ENCODE results near the gene SEPHS1.

SEPHS1 gene

GRCh38 chr10:13356392-13356791 is 8.3 kb upstream of the SEPHS1 start:
- no peaks in the 10 kb centered on the region for H3K36me3 ChIP-seq (ENCODE audit: insufficient read depth, low read depth, low read length)
- H3K4me1 ChIP-seq (ENCODE audit: insufficient read depth, low read length) = peaks cover 21% of the 10 kb centered on the region
- H3K27ac ChIP-seq (ENCODE audit: low read length) = no peak overlapping the region
- H3K9me3 ChIP-seq (ENCODE audit: insufficient read depth, low read depth, low read length) = no peaks in the 10 kb centered on the region
- H3K9ac ChIP-seq (ENCODE audit: low read depth, low read length) = no peak overlapping the region
- H3K4me3 ChIP-seq (ENCODE audit: low read length) = no peak overlapping the region
- H3K27me3 ChIP-seq (ENCODE audit: insufficient read depth, low read length) = peaks cover 7% of the 10 kb centered on the region; the same call in 1 of the 2 replicates

GRCh38 chr10:13354783-13355182 is 6.7 kb upstream of the SEPHS1 start:
- Histone ChIP-seq H3K27me3 (ENCODE audit: insufficient read depth, low read length) (peaks cover 15% of the 10 kb centered on the region), H3K4me3 (ENCODE audit: low read length) (no peak overlapping the region), H3K36me3 (ENCODE audit: insufficient read depth, low read depth, low read length) (no peaks in the 10 kb centered on the region), H3K9me3 (ENCODE audit: insufficient read depth, low read depth, low read length) (no peaks in the 10 kb centered on the region), H3K27ac (ENCODE audit: low read length) (no peak overlapping the region), H3K4me1 (ENCODE audit: insufficient read depth, low read length) (peaks cover 29% of the 10 kb centered on the region), H3K9ac (ENCODE audit: low read depth, low read length) (no peak overlapping the region)

GRCh38 chr10:13352519-13352918 is 4.4 kb upstream of the SEPHS1 start:
- no peaks in the 10 kb centered on the region for H3K36me3 ChIP-seq (ENCODE audit: insufficient read depth, low read depth, low read length)
- H3K9ac ChIP-seq (ENCODE audit: low read depth, low read length) = peak overlapping the region; percentile 95; the same call in 1 of the 2 replicates
- H3K9me3 ChIP-seq (ENCODE audit: insufficient read depth, low read depth, low read length) = no peaks in the 10 kb centered on the region
- H3K27me3 ChIP-seq (ENCODE audit: insufficient read depth, low read length) = peaks cover 15% of the 10 kb centered on the region
- peaks cover 29% of the 10 kb centered on the region for H3K4me1 ChIP-seq (ENCODE audit: insufficient read depth, low read length)
- peak overlapping the region; percentile 36 for H3K27ac ChIP-seq (ENCODE audit: low read length)
- peak overlapping the region; percentile 80; the same call in 1 of the 2 replicates for H3K4me3 ChIP-seq (ENCODE audit: low read length)

- H3K9ac ChIP-seq (ENCODE audit: low read depth, low read length) = peak overlapping the region; percentile 95; the same call in 1 of the 2 replicates
Observed at GRCh38 chr10:13351340-13351915, 3.3 kb upstream of the SEPHS1 start.

GRCh38 chr10:13349463-13350274 is 1.6 kb upstream of the SEPHS1 start:
- Histone ChIP-seq H3K27me3 (ENCODE audit: insufficient read depth, low read length) (peaks cover 15% of the 10 kb centered on the region), H3K9ac (ENCODE audit: low read depth, low read length) (peak overlapping the region; percentile 96), H3K27ac (ENCODE audit: low read length) (peak overlapping the region; percentile 98), H3K9me3 (ENCODE audit: insufficient read depth, low read depth, low read length) (no peaks in the 10 kb centered on the region), H3K4me3 (ENCODE audit: low read length) (peak overlapping the region; percentile 80), H3K4me1 (ENCODE audit: insufficient read depth, low read length) (peaks cover 38% of the 10 kb centered on the region), H3K36me3 (ENCODE audit: insufficient read depth, low read depth, low read length) (peaks cover 8% of the 10 kb centered on the region; the same call in 1 of the 2 replicates)

More at GRCh38 chr10:13351340-13351915, 3.3 kb upstream of the SEPHS1 start:
- H3K27ac ChIP-seq (ENCODE audit: low read length) = peak overlapping the region; percentile 98
- H3K9me3 ChIP-seq (ENCODE audit: insufficient read depth, low read depth, low read length) = no peaks in the 10 kb centered on the region
- H3K4me3 ChIP-seq (ENCODE audit: low read length) = peak overlapping the region; percentile 80
- H3K4me1 ChIP-seq (ENCODE audit: insufficient read depth, low read length) = peaks cover 29% of the 10 kb centered on the region
- no peaks in the 10 kb centered on the region for H3K36me3 ChIP-seq (ENCODE audit: insufficient read depth, low read depth, low read length)
- peaks cover 15% of the 10 kb centered on the region for H3K27me3 ChIP-seq (ENCODE audit: insufficient read depth, low read length)

GRCh38 chr10:13347500-13348156 is 465 bp downstream of the SEPHS1 start:
- Histone ChIP-seq H3K27ac (ENCODE audit: low read length) (no peak overlapping the region), H3K9me3 (ENCODE audit: insufficient read depth, low read depth, low read length) (no peaks in the 10 kb centered on the region), H3K4me1 (ENCODE audit: insufficient read depth, low read length) (peaks cover 34% of the 10 kb centered on the region)

GRCh38 chr10:13347043-13347499 is 1.0 kb downstream of the SEPHS1 start:
- Histone ChIP-seq H3K36me3 (ENCODE audit: insufficient read depth, low read depth, low read length) (peaks cover 34% of the 10 kb centered on the region), H3K27ac (ENCODE audit: low read length) (peak overlapping the region; percentile 63), H3K9ac (ENCODE audit: low read depth, low read length) (peak overlapping the region; percentile 96), H3K4me3 (ENCODE audit: low read length) (peak overlapping the region; percentile 90), H3K9me3 (ENCODE audit: insufficient read depth, low read depth, low read length) (no peaks in the 10 kb centered on the region), H3K27me3 (ENCODE audit: insufficient read depth, low read length) (peaks cover 13% of the 10 kb centered on the region), H3K4me1 (ENCODE audit: insufficient read depth, low read length) (peaks cover 28% of the 10 kb centered on the region)

More at GRCh38 chr10:13347500-13348156, 465 bp downstream of the SEPHS1 start:
- Histone ChIP-seq H3K36me3 (ENCODE audit: insufficient read depth, low read depth, low read length) (peaks cover 29% of the 10 kb centered on the region), H3K4me3 (ENCODE audit: low read length) (no peak overlapping the region; the same call in 1 of the 2 replicates), H3K27me3 (ENCODE audit: insufficient read depth, low read length) (peaks cover 15% of the 10 kb centered on the region), H3K9ac (ENCODE audit: low read depth, low read length) (no peak overlapping the region)

GRCh38 chr10:13346283-13347042 is 1.6 kb downstream of the SEPHS1 start:
- Histone ChIP-seq H3K27ac (ENCODE audit: low read length) (peak overlapping the region; percentile 63), H3K9ac (ENCODE audit: low read depth, low read length) (peak overlapping the region; percentile 96), H3K9me3 (ENCODE audit: insufficient read depth, low read depth, low read length) (no peaks in the 10 kb centered on the region), H3K36me3 (ENCODE audit: insufficient read depth, low read depth, low read length) (peaks cover 37% of the 10 kb centered on the region), H3K4me1 (ENCODE audit: insufficient read depth, low read length) (peaks cover 26% of the 10 kb centered on the region), H3K4me3 (ENCODE audit: low read length) (peak overlapping the region; percentile 90), H3K27me3 (ENCODE audit: insufficient read depth, low read length) (peaks cover 8% of the 10 kb centered on the region; the same call in 1 of the 2 replicates)

GRCh38 chr10:13340626-13341376 is 7.3 kb downstream of the SEPHS1 start:
- Histone ChIP-seq H3K27ac (ENCODE audit: low read length) (no peak overlapping the region), H3K4me3 (ENCODE audit: low read length) (peak overlapping the region; percentile 13; the same call in 1 of the 2 replicates), H3K4me1 (ENCODE audit: insufficient read depth, low read length) (peaks cover 17% of the 10 kb centered on the region), H3K27me3 (ENCODE audit: insufficient read depth, low read length) (no peaks in the 10 kb centered on the region), H3K36me3 (ENCODE audit: insufficient read depth, low read depth, low read length) (peaks cover 92% of the 10 kb centered on the region), H3K9ac (ENCODE audit: low read depth, low read length) (no peak overlapping the region), H3K9me3 (ENCODE audit: insufficient read depth, low read depth, low read length) (no peaks in the 10 kb centered on the region)

GRCh38 chr10:13340068-13340467 is 8.0 kb downstream of the SEPHS1 start:
- H3K36me3 ChIP-seq (ENCODE audit: insufficient read depth, low read depth, low read length) = peaks cover 95% of the 10 kb centered on the region
- no peak overlapping the region for H3K4me3 ChIP-seq (ENCODE audit: low read length)
- H3K4me1 ChIP-seq (ENCODE audit: insufficient read depth, low read length) = peaks cover 13% of the 10 kb centered on the region
- no peaks in the 10 kb centered on the region for H3K27me3 ChIP-seq (ENCODE audit: insufficient read depth, low read length)
- H3K9me3 ChIP-seq (ENCODE audit: insufficient read depth, low read depth, low read length) = no peaks in the 10 kb centered on the region
- no peak overlapping the region for H3K9ac ChIP-seq (ENCODE audit: low read depth, low read length)
- no peak overlapping the region for H3K27ac ChIP-seq (ENCODE audit: low read length)

Measured in iPS-20b (cell line).